ENCODE results near the gene LRIT1. TPM values are rescaled to one million over a fixed set of nuclear protein-coding genes. Genes with fewer than 3 reads are reported as not detected.
"Not testable (repeated sequence)": the region's sequence is repeated elsewhere in the genome, so short reads cannot be mapped to it uniquely, and the experiment has no call there.

Gene LRIT1
- total RNA-seq, 1 experiment from 2014 or later, result not detected

- H4K20me1 ChIP-seq (ENCODE audit: insufficient read depth); H3K4me3 ChIP-seq (replicated peaks in 1 of 2; ENCODE audit: low read depth in 1 of 2, low read length in 2 of 2); H3K9ac ChIP-seq (ENCODE audit: low read length); H3K27ac ChIP-seq (ENCODE audit: low read depth, low read length); BruUV-seq (replicated peaks); H3K4me2 ChIP-seq (ENCODE audit: low read length); H3K36me3 ChIP-seq (ENCODE audit: control insufficient read depth in 1 of 2, insufficient read depth in 2 of 2, low read length in 2 of 2); H3K27me3 ChIP-seq (ENCODE audit: insufficient read depth, low read length); POLR2A ChIA-PET; DNase-seq (ENCODE audit: low read depth, low spot score); intact Hi-C loops (cut with micrococcal nuclease); H3K4me1 ChIP-seq (ENCODE audit: control insufficient read depth in 1 of 2, insufficient read depth in 2 of 2, low read length in 2 of 2); ATAC-seq; H3K79me2 ChIP-seq (ENCODE audit: insufficient read depth, low read length); H3K9me3 ChIP-seq (ENCODE audit: control insufficient read depth in 1 of 2, insufficient read depth in 1 of 2, low read depth in 1 of 2, low read length in 2 of 2); H2AFZ ChIP-seq (ENCODE audit: low read depth, low read length, poor library complexity, severe bottlenecking); H3K9me2 ChIP-seq (ENCODE audit: insufficient read depth); RAD21 ChIA-PET (ENCODE audit: low non-redundant PET in 1 of 2, low total read pairs in 2 of 2, uncharacterized antibody in 2 of 2, unreplicated experiment in 2 of 2): not testable (repeated sequence)
- CTCF ChIA-PET, result interaction anchor here (0.7 kb wide), 1 partner anchor 23 kb away, joined by 3 read pairs; no protein-coding TSS in a partner anchor
Measured at GRCh38 chr10:84279876-84280475, 38.6 kb upstream of the LRIT1 start.

- H3K4me3 ChIP-seq (replicated peaks in 1 of 2; ENCODE audit: low read depth in 1 of 2, low read length in 2 of 2), result no peak overlapping the region
- H3K27ac ChIP-seq (ENCODE audit: low read depth, low read length), result no peak overlapping the region
- H3K9ac ChIP-seq (ENCODE audit: low read length), result no peak overlapping the region
- no peaks in the 10 kb centered on the region for H3K36me3 ChIP-seq (ENCODE audit: control insufficient read depth in 1 of 2, insufficient read depth in 2 of 2, low read length in 2 of 2)
- intact Hi-C loops (cut with micrococcal nuclease), result no loop called here
- no peaks in the 10 kb centered on the region for H4K20me1 ChIP-seq (ENCODE audit: insufficient read depth)
- H2AFZ ChIP-seq (ENCODE audit: low read depth, low read length, poor library complexity, severe bottlenecking), result no peak overlapping the region
- no peaks in the 10 kb centered on the region for H3K9me2 ChIP-seq (ENCODE audit: insufficient read depth)
- H3K9me3 ChIP-seq (ENCODE audit: control insufficient read depth in 1 of 2, insufficient read depth in 1 of 2, low read depth in 1 of 2, low read length in 2 of 2), result no peaks in the 10 kb centered on the region
- peaks cover 0 to 16% of the 10 kb centered on the region in 2 experiments; a peak in 2 of 4 replicates for H3K4me1 ChIP-seq (ENCODE audit: control insufficient read depth in 1 of 2, insufficient read depth in 2 of 2, low read length in 2 of 2)
- H3K4me2 ChIP-seq (ENCODE audit: low read length), result no peak overlapping the region
- ChIA-PET POLR2A (no interaction called here), RAD21 (ENCODE audit: low non-redundant PET in 1 of 2, low total read pairs in 2 of 2, uncharacterized antibody in 2 of 2, unreplicated experiment in 2 of 2) (no interaction called here), CTCF (no interaction called here)
- H3K27me3 ChIP-seq (ENCODE audit: insufficient read depth, low read length), result no peaks in the 10 kb centered on the region
- ATAC-seq (no peak), DNase-seq (ENCODE audit: low read depth, low spot score) (no peak)
- no TSS peak for BruUV-seq (replicated peaks)
- TF ChIP-seq EZH2phosphoT487 (IDR thresholded peaks at IDR 0.05; ENCODE audit: borderline replicate concordance) (no peak), SRF (IDR thresholded peaks at IDR 0.05; ENCODE audit: low read depth) (no peak), TCF7L2 (IDR thresholded peaks at IDR 0.05; ENCODE audit: borderline replicate concordance, extremely low read depth, insufficient read depth, insufficient read length) (no peak), YY1 (IDR thresholded peaks at IDR 0.05; ENCODE audit: extremely low read depth, insufficient replicate concordance, low read depth, low read length) (no peak), CTCF (IDR thresholded peaks at IDR 0.05 in 2 of 3, conservative IDR thresholded peaks at IDR 0.05 in 1 of 3; ENCODE audit: borderline replicate concordance in 1 of 3, insufficient read depth in 1 of 3, low read depth in 2 of 3, low read length in 2 of 3) (no peak), ATF3 (IDR thresholded peaks at IDR 0.05) (no peak), FOSL1 (IDR thresholded peaks at IDR 0.05; ENCODE audit: low read depth) (no peak), POLR2AphosphoS5 (IDR thresholded peaks at IDR 0.05; ENCODE audit: low read depth, low read length) (no peak), SP1 (IDR thresholded peaks at IDR 0.05; ENCODE audit: low read depth) (no peak), ZNF274 (IDR thresholded peaks at IDR 0.05; ENCODE audit: low read depth, low read length) (no peak), EZH2 (IDR thresholded peaks at IDR 0.05) (no peak), POLR2A (IDR thresholded peaks at IDR 0.05; ENCODE audit: borderline replicate concordance, extremely low read depth, insufficient read depth, insufficient read length) (no peak), CBX3 (IDR thresholded peaks at IDR 0.05; ENCODE audit: low read depth) (no peak), MAX (IDR thresholded peaks at IDR 0.05) (no peak)
- H3K79me2 ChIP-seq (ENCODE audit: insufficient read depth, low read length), result no peaks in the 10 kb centered on the region
Measured at GRCh38 chr10:84270708-84271107, 29.4 kb upstream of the LRIT1 start.

All from HCT116 (cell line).